ENCODE data around the gene JMJD6. TPM values are rescaled to one million over a fixed set of nuclear protein-coding genes. Genes with fewer than 3 reads are reported as not detected.
A peak's percentile ranks its signal among the peaks of the same experiment; 100 is the strongest.

The JMJD6 gene
- total RNA-seq, 1 donor from 2014 or later = 16.8 TPM

DNA sequence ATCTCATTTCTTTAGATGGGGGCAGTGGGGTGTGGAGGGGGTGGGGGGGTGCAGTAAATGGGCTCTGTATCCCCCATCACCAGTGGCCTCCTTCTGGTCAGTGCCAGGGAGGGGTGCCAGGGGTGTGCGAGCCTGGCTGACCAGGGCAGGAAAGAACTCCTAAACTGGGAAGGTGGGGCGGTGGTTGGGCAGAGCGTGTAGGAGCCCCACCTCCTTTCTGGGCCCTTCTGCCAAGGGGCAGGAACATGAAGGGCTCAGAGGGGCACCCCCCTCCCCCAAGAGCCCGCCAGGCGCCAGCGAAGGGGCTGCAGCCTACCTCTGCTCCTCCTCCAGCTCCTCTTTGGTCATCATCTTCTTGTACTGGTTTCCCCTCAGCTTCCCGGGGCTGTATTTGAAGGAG is 41.6 kb downstream of the JMJD6 start:
- DNase-seq (ENCODE audit: extremely low spot score, unreplicated experiment) = no peak
- TF ChIP-seq, protein P1, sequence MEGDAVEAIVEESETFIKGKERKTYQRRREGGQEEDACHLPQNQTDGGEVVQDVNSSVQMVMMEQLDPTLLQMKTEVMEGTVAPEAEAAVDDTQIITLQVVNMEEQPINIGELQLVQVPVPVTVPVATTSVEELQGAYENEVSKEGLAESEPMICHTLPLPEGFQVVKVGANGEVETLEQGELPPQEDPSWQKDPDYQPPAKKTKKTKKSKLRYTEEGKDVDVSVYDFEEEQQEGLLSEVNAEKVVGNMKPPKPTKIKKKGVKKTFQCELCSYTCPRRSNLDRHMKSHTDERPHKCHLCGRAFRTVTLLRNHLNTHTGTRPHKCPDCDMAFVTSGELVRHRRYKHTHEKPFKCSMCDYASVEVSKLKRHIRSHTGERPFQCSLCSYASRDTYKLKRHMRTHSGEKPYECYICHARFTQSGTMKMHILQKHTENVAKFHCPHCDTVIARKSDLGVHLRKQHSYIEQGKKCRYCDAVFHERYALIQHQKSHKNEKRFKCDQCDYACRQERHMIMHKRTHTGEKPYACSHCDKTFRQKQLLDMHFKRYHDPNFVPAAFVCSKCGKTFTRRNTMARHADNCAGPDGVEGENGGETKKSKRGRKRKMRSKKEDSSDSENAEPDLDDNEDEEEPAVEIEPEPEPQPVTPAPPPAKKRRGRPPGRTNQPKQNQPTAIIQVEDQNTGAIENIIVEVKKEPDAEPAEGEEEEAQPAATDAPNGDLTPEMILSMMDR (IDR thresholded peaks at IDR 0.05) = no peak
- Mint-ChIP-seq H3K4me3 (ENCODE audit: unreplicated experiment) (no peak overlapping the region), H3K36me3 (ENCODE audit: unreplicated experiment) (peaks cover 24% of the 10 kb centered on the region), H3K27ac (ENCODE audit: unreplicated experiment) (no peak overlapping the region), H3K27me3 (ENCODE audit: unreplicated experiment) (no peaks in the 10 kb centered on the region), H3K4me1 (ENCODE audit: unreplicated experiment) (peaks cover 73% of the 10 kb centered on the region), H3K9me3 (ENCODE audit: unreplicated experiment) (no peaks in the 10 kb centered on the region)

DNA sequence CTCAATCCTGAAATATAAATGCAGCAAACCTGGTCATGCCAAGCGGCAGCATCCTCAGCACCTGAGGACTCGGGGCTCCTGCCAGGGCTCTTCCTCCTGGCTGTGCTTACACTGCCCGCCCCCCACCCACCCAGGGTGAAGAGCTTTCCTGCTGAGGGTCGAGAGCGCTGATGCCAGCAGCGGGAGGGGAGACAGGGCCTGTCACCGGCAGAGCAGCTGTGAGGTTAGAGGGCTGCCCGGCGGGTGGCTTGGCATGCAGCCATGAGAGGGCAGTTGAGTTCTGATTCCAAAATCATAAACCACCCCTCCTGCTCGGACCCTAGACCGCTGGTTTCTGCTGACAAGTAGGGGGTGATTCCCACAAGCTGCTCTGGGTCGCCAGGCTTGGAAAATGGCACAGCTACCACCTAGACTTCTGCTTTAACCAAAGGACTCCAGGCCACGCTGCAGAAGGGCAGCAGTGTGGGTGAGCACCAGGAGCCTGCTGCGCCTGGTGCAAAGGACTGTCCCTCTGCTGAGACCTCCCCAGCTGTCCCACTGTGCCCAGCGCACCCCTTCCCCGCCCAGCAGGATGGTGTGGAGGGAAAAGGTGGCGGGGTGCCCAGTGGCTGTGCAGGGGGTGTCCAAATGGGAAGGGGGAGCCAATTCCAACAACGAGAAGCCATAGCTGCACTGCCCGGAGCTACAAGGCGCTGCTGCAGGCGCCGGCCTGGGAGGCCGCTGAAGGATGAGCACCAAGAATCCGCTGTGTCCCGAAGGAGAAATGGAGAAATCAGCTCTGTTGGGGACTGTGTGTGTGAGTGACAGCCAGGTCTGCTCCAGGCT is 42.3 kb downstream of the JMJD6 start:
- no peak for DNase-seq (ENCODE audit: extremely low spot score, unreplicated experiment)
- H3K27ac Mint-ChIP-seq (ENCODE audit: unreplicated experiment) = no peak overlapping the region
- TF ChIP-seq, protein P1 (IDR thresholded peaks at IDR 0.05) = no peak
- no peak overlapping the region for H3K4me3 Mint-ChIP-seq (ENCODE audit: unreplicated experiment)
- H3K27me3 Mint-ChIP-seq (ENCODE audit: unreplicated experiment) = no peaks in the 10 kb centered on the region
- H3K36me3 Mint-ChIP-seq (ENCODE audit: unreplicated experiment) = peaks cover 26% of the 10 kb centered on the region
- no peaks in the 10 kb centered on the region for H3K9me3 Mint-ChIP-seq (ENCODE audit: unreplicated experiment)
- peaks cover 68% of the 10 kb centered on the region for H3K4me1 Mint-ChIP-seq (ENCODE audit: unreplicated experiment)

DNA sequence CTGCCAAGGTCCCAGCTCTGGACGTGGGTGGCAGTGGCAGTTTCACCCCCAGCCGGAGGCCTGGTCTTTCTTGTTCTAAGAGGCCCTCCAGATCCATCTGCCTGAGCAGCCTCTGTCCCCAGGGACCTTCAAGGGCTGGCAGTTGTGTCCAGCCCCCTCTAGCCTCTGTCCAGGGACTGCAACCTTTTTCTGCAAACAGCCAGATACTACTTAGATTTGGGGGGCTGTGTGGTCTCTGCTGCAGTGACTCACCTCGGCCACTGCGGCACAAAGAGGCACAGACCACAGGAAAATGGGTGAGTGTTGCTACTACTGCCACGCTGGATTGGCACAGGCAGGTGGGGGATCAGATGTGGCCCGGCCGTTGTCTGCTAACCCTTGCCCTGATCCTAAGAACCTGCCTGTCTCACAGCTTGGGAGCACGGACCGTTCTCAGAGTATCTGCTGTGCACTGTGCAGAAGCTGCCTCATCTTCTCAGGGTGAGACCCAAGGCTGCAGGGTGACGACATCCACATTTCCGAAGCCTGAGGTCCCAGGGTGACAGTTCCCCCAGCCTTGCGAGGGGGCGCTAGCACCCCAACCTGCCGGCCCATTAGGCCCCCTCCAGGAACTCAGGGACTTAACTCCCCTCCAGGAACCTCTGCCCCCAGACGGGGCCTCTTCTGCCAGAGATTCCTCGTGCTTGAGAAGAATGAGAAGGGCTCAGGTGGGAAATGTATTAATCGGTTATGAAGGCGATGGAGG is 43.2 kb downstream of the JMJD6 start:
- no peaks in the 10 kb centered on the region for H3K27me3 Mint-ChIP-seq (ENCODE audit: unreplicated experiment)
- H3K4me1 Mint-ChIP-seq (ENCODE audit: unreplicated experiment) = peaks cover 58% of the 10 kb centered on the region
- TF ChIP-seq, protein P1 (IDR thresholded peaks at IDR 0.05) = no peak
- peaks cover 27% of the 10 kb centered on the region for H3K36me3 Mint-ChIP-seq (ENCODE audit: unreplicated experiment)
- no peak overlapping the region for H3K4me3 Mint-ChIP-seq (ENCODE audit: unreplicated experiment)
- H3K27ac Mint-ChIP-seq (ENCODE audit: unreplicated experiment) = no peak overlapping the region
- DNase-seq (ENCODE audit: extremely low spot score, unreplicated experiment) = no peak
- no peaks in the 10 kb centered on the region for H3K9me3 Mint-ChIP-seq (ENCODE audit: unreplicated experiment)

DNA sequence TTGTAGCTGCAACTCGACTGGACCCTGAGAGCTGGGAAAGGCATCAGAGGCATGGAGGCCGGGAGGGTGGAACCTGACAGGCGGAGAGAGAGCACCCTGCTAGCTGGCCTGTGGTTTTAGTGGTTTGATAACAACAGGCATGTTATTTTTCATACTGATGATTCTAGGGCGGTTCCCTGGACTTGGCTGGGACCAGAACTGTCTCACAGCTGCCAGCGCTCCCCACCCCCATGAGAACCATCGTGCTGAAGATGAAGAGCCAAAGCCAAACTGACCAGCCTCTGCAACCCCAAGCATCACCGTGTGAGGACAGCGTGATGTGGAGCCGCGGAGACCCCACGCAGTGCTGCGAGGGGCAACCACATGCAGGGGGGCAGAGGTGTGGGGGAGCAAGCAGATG is 44.1 kb downstream of the JMJD6 start:
- Mint-ChIP-seq H3K27me3 (ENCODE audit: unreplicated experiment) (no peaks in the 10 kb centered on the region), H3K27ac (ENCODE audit: unreplicated experiment) (peak overlapping the region; percentile 47), H3K9me3 (ENCODE audit: unreplicated experiment) (no peaks in the 10 kb centered on the region), H3K4me1 (ENCODE audit: unreplicated experiment) (peaks cover 49% of the 10 kb centered on the region), H3K4me3 (ENCODE audit: unreplicated experiment) (no peak overlapping the region), H3K36me3 (ENCODE audit: unreplicated experiment) (peaks cover 25% of the 10 kb centered on the region)
- TF ChIP-seq, protein P1 (IDR thresholded peaks at IDR 0.05) = no peak
- DNase-seq (ENCODE audit: extremely low spot score, unreplicated experiment) = no peak

All from osteocyte (in vitro differentiated cells).